Esophagus squamous epithelium (tissue), 5 donors: Measurements from ENCODE around the gene ZSCAN31. TPM values are rescaled to one million over a fixed set of nuclear protein-coding genes. Genes with fewer than 3 reads are reported as not detected.

Experiments
- DNase-seq: peaks from one replicate; lab custom pipeline; 2025; lab: John Stamatoyannopoulos, UW
- H3K27ac ChIP-seq, 4 donors: fragments of 200-600 bp; sonication (generic); one replicate each; pipeline ENCODE4 v1.5.1; 2016 to 2019; ENCODE audit warnings: mild to moderate bottlenecking in 1 of 4
- H3K27me3 ChIP-seq, 4 donors: fragments of 200-600 bp; sonication (generic); 1 replicate in 3 of 4; 2 replicates in 1 of 4; pipeline versions ENCODE4 v1.5.1 to v1.6.0; 2017 to 2021; ENCODE audit warnings: antibody characterized with exemption in 1 of 4
- H3K36me3 ChIP-seq, 3 donors: fragments of 200-600 bp; sonication (generic); one replicate each; pipeline ENCODE4 v1.5.1; 2016 to 2019
- H3K4me1 ChIP-seq, 3 donors: fragments of 200-600 bp; sonication (generic); one replicate each; pipeline ENCODE4 v1.5.1; 2017 to 2019
- H3K4me3 ChIP-seq, 4 donors: fragments of 200-600 bp; sonication (generic); 1 replicate in 3 of 4; 2 replicates in 1 of 4; pipeline ENCODE4 v1.5.1; 2016 to 2019; ENCODE audit warnings: mild to moderate bottlenecking in 2 of 4, moderate library complexity in 1 of 4
- H3K9me3 ChIP-seq, 3 donors: fragments of 200-600 bp; sonication (generic); one replicate each; pipeline ENCODE4 v1.5.1; 2016 to 2019
- CTCF ChIP-seq, 6 experiments: fragments of 450-650 bp in 4 of 6; fragments of 200-600 bp in 2 of 6; sonication (generic) in 2 of 6; IDR thresholded peaks; one replicate each; pipeline ENCODE4 v1.5.1; 2016 to 2019; ENCODE audit warnings: antibody characterized with exemption in 6 of 6, mild to moderate bottlenecking in 4 of 6, moderate library complexity in 4 of 6
- POLR2A ChIP-seq, 4 donors: fragments of 450-650 bp; IDR thresholded peaks; one replicate each; pipeline ENCODE4 v1.6.1; 2017; ENCODE audit warnings: antibody characterized with exemption in 4 of 4, mild to moderate bottlenecking in 4 of 4, moderate library complexity in 3 of 4
- WGBS, 2 donors: methylation state at CpG; one replicate each; pipeline ENCODE4 v1.1.5; 2018; 5-methylcytosine and 5-hydroxymethylcytosine counted together
- intact Hi-C: fragments of 100-400 bp; cut with DNase I; formaldehyde crosslinking; loops from one replicate; pipeline ENCODE4 v1.15.0; 2022
- total RNA-seq, 4 donors: library from RNA; depleted of rRNA; stranded (reverse); fragments of >200 nt; gene quantifications; one replicate each; pipeline ENCODE4 v1.1.0, GENCODE V29; 2016
- donor health status: DM: yes; HTN: yes; CAD: no.

Gene ZSCAN31
- total RNA-seq, 4 donors from 2014 or later = 11.6 to 59.9 (median 19.4) TPM

GRCh38 chr6:28353981-28354676 is 18.2 kb upstream of the ZSCAN31 start:
- no peaks in the 10 kb centered on the region for H3K27me3 ChIP-seq
- peak overlapping the region; percentile 84 to 92 (median 86) for H3K27ac ChIP-seq
- peaks cover 31 to 66% (median 34%) of the 10 kb centered on the region in 3 donors for H3K4me1 ChIP-seq
- intact Hi-C loops = loop anchor here (10.0 kb wide), 1 partner anchor 219 kb away; no protein-coding TSS in a partner anchor
- H3K4me3 ChIP-seq = peak overlapping the region; percentile 19 to 55 (median 30)
- H3K9me3 ChIP-seq = no peaks in the 10 kb centered on the region
- DNase-seq = no peak
- H3K36me3 ChIP-seq = peaks cover 0 to under 1% (median 0%) of the 10 kb centered on the region in 3 donors
- TF ChIP-seq CTCF (IDR thresholded peaks at IDR 0.05) (no peak), POLR2A (IDR thresholded peaks at IDR 0.05) (peak in 1 of 4 donors; percentile 54)
- 45 to 49% methylated on average over 11 of the region's 11 CpGs for WGBS, 2 donors

DNA sequence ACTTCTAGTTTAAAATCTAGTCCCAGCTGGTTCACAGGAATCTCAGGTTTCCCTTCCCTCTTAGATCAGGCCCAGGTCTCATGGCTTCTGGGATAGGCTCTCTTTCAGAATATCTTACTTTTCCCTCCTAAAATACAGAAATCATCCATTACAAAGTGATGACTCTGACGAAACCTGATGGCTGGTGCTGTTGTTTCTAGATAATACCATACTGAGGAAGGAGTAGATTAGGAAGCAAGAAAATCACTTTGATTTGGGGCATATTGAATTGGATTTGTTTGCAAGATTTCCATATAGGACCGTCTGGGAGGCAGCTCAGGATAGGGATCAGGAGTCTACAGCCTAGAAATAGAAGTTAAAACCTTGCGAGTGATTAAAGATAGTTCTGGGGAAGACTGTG is 17.4 kb upstream of the ZSCAN31 start:
- TF ChIP-seq POLR2A (IDR thresholded peaks at IDR 0.05) = no peak
- no peak for TF ChIP-seq CTCF (IDR thresholded peaks at IDR 0.05)

DNA sequence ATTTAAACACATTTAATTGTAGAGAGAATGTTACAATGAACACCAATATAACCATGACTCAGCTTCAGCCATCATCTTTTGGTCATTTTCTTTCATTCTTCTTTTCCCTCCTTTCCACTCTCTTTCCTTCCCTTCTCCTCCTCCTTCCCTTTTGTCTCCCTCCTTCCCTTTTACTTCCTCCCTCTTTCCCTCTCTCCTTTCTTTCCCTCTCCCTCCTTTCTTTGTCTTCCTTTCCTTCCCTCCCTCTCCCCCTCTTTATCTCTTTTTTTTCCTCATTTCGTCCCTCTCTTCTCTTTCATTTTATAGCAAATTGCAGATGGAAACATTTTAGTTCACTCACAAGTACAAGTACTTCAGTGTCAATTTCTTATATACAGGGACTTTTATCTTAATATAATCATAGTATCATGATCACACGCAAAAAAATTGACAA is 15.6 kb upstream of the ZSCAN31 start:
- Histone ChIP-seq H3K27me3 (no peaks in the 10 kb centered on the region), H3K36me3 (no peaks in the 10 kb centered on the region), H3K9me3 (no peaks in the 10 kb centered on the region), H3K27ac (peak overlapping the region; percentile 14 to 91 (median 73)), H3K4me3 (peak overlapping the region in 1 of 4 donors; percentile 82), H3K4me1 (peaks cover 27 to 60% (median 29%) of the 10 kb centered on the region in 3 donors)
- WGBS, 2 donors = 55 to 68% methylated on average over 2 of the region's 2 CpGs
- no peak for TF ChIP-seq CTCF (IDR thresholded peaks at IDR 0.05)
- no peak for TF ChIP-seq POLR2A (IDR thresholded peaks at IDR 0.05)
- DNase-seq = no peak
- intact Hi-C loops = loop anchor here (10.0 kb wide), 1 partner anchor 217 kb away; no protein-coding TSS in a partner anchor

More for the DNA sequence above, 17.4 kb upstream of the ZSCAN31 start:
- H3K9me3 ChIP-seq = no peaks in the 10 kb centered on the region
- intact Hi-C loops = loop anchor here (10.0 kb wide), 1 partner anchor 219 kb away; no protein-coding TSS in a partner anchor
- DNase-seq = no peak
- H3K36me3 ChIP-seq = no peaks in the 10 kb centered on the region
- peak overlapping the region; percentile 19 to 55 (median 30) for H3K4me3 ChIP-seq
- WGBS, 2 donors = 53 to 65% methylated on average over 3 of the region's 3 CpGs
- H3K4me1 ChIP-seq = peaks cover 31 to 66% (median 34%) of the 10 kb centered on the region in 3 donors
- H3K27me3 ChIP-seq = no peaks in the 10 kb centered on the region
- peak overlapping the region; percentile 84 to 92 (median 86) for H3K27ac ChIP-seq

- Histone ChIP-seq H3K36me3 (no peaks in the 10 kb centered on the region), H3K4me3 (peak overlapping the region in 3 of 4 donors; percentile 60 to 90 (median 82)), H3K27ac (peak overlapping the region; percentile 14 to 91 (median 73)), H3K9me3 (no peaks in the 10 kb centered on the region), H3K27me3 (no peaks in the 10 kb centered on the region), H3K4me1 (peaks cover 24 to 55% (median 25%) of the 10 kb centered on the region in 3 donors)
- no peak for DNase-seq
- intact Hi-C loops = loop anchor here (10.0 kb wide), 1 partner anchor 216 kb away; no protein-coding TSS in a partner anchor
- 44 to 68% methylated on average over 2 of the region's 2 CpGs for WGBS, 2 donors
- TF ChIP-seq CTCF (IDR thresholded peaks at IDR 0.05) (no peak), POLR2A (IDR thresholded peaks at IDR 0.05) (no peak)
Measured at GRCh38 chr6:28351087-28351486, 15.1 kb upstream of the ZSCAN31 start.
